ENCODE data around the gene STK11. TPM values are rescaled to one million over a fixed set of nuclear protein-coding genes. Genes with fewer than 3 reads are reported as not detected.
A peak's percentile ranks its signal among the peaks of the same experiment; 100 is the strongest.

The STK11 gene
- polyA plus RNA-seq, 1 donor from 2014 or later = 51.6 TPM

DNA sequence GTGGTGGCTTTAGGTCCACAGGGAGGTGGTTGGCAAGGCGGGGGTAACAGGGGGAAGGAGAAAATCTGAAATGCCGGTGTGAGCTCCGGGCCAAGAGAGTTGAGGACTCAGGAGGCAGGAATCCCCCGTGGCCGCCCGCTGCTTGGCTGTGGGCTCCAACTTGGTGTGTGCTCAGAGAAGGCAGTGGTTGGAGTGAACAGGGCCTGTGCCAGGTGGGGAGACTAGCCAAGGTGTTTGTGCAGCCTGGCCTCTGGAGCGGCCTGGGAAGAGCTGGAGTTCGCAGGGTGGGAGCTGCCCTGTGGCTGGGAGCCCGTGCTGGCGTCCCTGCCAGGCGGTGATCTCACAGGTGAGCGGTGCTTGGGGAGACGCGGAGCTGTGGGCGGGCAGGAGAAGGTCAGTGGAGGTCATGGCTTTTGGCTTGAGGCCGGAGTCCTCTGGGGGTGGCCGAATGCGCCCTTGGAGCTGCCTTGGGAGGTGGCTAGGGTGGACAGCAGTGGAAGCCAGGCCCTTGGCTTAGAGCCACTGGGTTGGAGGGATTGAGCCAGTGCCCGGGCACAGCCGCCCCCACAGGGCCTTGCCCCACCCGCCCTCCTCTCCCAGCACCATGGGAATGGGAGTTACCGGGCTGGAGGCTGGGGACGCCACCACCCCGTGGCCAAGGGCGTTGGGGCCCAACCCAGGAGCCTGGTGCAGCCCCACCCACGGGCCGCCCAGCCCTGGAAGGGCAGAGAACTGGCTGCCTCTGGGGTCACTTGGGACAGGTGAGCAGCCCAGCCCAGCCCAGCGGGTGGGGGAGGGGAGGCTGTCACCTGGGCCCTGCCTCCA, 56.4 kb downstream of the STK11 start:
- Histone ChIP-seq H3K27ac (ENCODE audit: low read length) (peak overlapping the region; percentile 98), H3F3A (ENCODE audit: insufficient read depth, low read length, poor library complexity, severe bottlenecking) (no peaks in the 10 kb centered on the region), H3K4me2 (ENCODE audit: low read length) (peak overlapping the region; percentile 94), H2AFZ (ENCODE audit: low read depth, low read length) (no peak overlapping the region), H3K9me2 (ENCODE audit: insufficient read depth, low read length) (no peaks in the 10 kb centered on the region), H4K20me1 (ENCODE audit: insufficient read depth) (no peaks in the 10 kb centered on the region), H3K9ac (ENCODE audit: low read length) (peak overlapping the region; percentile 95), H3K79me2 (replicated peaks; ENCODE audit: insufficient read depth, low read length) (peaks cover 35% of the 10 kb centered on the region), H3K36me3 (ENCODE audit: insufficient read depth, low read length) (no peaks in the 10 kb centered on the region), H3K4me3 (ENCODE audit: low read length) (peak overlapping the region; percentile 83), H3K9me3 (ENCODE audit: low read length) (no peaks in the 10 kb centered on the region), H3K27me3 (ENCODE audit: insufficient read depth, low read depth, low read length) (no peaks in the 10 kb centered on the region)
- TF ChIP-seq RAD21 (conservative IDR thresholded peaks at IDR 0.05) (no peak), REST (IDR thresholded peaks at IDR 0.05; ENCODE audit: borderline replicate concordance) (no peak), CTCF (IDR thresholded peaks at IDR 0.05; ENCODE audit: poor library complexity, severe bottlenecking) (no peak), SMC3 (conservative IDR thresholded peaks at IDR 0.05; ENCODE audit: poor library complexity) (no peak), MXI1 (conservative IDR thresholded peaks at IDR 0.05; ENCODE audit: poor library complexity, severe bottlenecking) (no peak), POLR2AphosphoS5 (IDR thresholded peaks at IDR 0.05) (no peak), TAF1 (IDR thresholded peaks at IDR 0.05; ENCODE audit: low read depth) (no peak)

GRCh38 chr19:1262623-1263123, 57.1 kb downstream of the STK11 start:
- Histone ChIP-seq H3K9me2 (ENCODE audit: insufficient read depth, low read length) (no peaks in the 10 kb centered on the region), H3K79me2 (replicated peaks; ENCODE audit: insufficient read depth, low read length) (peaks cover 33% of the 10 kb centered on the region), H4K20me1 (ENCODE audit: insufficient read depth) (no peaks in the 10 kb centered on the region), H3K27ac (ENCODE audit: low read length) (no peak overlapping the region), H3K9me3 (ENCODE audit: low read length) (no peaks in the 10 kb centered on the region), H2AFZ (ENCODE audit: low read depth, low read length) (no peak overlapping the region), H3K4me3 (ENCODE audit: low read length) (peak overlapping the region; percentile 83), H3K27me3 (ENCODE audit: insufficient read depth, low read depth, low read length) (no peaks in the 10 kb centered on the region), H3K4me2 (ENCODE audit: low read length) (no peak overlapping the region), H3K36me3 (ENCODE audit: insufficient read depth, low read length) (no peaks in the 10 kb centered on the region), H3K9ac (ENCODE audit: low read length) (peak overlapping the region; percentile 95), H3F3A (ENCODE audit: insufficient read depth, low read length, poor library complexity, severe bottlenecking) (no peaks in the 10 kb centered on the region)
- TF ChIP-seq EZH2 (IDR thresholded peaks at IDR 0.05; ENCODE audit: borderline replicate concordance, insufficient read depth, low read length, poor library complexity, severe bottlenecking) (no peak), EP300 (conservative IDR thresholded peaks at IDR 0.05; ENCODE audit: poor library complexity, severe bottlenecking) (no peak), CTCF (IDR thresholded peaks at IDR 0.05; ENCODE audit: poor library complexity, severe bottlenecking) (no peak), TAF1 (IDR thresholded peaks at IDR 0.05; ENCODE audit: low read depth) (no peak), RAD21 (conservative IDR thresholded peaks at IDR 0.05) (no peak), REST (IDR thresholded peaks at IDR 0.05; ENCODE audit: borderline replicate concordance) (no peak), MXI1 (conservative IDR thresholded peaks at IDR 0.05; ENCODE audit: poor library complexity, severe bottlenecking) (no peak), POLR2AphosphoS5 (IDR thresholded peaks at IDR 0.05) (no peak)

All from neural cell (in vitro differentiated cells).